Measurements from ENCODE around the gene BMP4.

Gene BMP4

DNA sequence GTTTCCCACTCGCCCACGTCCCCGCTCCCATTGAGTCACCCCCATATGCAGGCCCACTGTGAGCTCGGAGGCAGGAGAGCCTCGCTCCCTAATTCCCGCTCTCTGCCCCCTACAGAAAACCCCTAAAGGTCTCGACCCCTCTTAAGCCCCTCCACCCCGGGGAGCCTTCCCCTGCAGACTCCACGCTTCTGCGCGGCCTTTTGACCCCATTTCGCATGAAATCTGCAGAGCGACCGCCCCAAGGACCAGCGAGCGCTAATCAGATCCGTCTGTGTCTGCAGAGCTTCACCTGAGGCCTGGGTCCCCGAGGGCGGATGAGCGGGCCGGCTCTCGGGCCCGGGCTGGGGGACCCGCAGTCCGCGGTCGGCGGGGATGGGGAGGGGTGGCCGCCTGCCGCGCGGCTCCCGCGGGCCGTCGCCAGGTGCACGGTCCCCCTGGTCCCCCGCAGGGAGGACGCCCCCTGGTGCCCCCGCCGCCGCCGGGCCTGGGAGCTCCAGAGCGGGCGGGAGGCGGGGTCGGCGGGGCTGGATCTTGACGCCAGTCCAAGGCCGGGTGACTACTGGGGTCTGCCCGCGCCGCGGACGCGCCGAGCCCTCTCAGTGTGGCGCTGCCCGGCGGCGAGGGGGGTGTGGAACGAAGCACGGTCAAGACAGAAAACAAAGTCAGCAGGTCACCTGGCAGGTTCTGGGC, 10.1 kb downstream of the BMP4 start:
- DNase-seq (ENCODE audit: low read depth, low spot score), result no peak

DNA sequence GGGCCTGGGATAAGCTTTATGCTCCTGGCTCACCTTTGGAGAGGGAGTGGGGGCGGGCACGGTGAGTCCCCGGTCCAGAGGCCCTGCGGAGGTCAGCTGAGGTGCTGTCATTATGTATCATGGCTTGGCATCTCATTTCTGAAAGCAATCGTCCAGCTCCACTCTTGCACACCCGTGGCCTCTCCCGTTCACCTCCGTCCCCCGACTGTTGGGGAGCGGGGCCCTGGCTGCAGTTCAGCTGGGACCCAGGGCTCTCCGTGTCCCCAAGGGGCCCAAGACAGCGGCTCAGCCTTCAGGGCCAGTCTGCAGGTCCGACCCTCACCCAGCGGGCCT, 10.6 kb downstream of the BMP4 start:
- DNase-seq (ENCODE audit: low read depth, low spot score), result no peak

DNA sequence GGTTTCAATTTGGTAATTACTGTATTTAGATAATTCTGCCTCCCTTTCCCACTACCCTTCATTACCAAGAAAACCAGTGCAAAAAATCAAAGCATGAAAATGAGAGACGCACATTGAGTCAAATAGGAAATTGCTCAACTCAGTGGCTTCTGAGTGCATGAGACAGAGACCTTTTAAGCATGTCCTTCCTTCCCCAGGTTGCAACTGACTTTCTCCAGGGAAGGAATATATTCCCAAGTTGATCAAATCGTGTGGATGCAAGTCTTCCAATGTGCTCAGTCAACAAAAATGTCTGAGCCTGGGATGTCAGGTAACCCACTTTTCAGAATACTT, 12.9 kb downstream of the BMP4 start:
- DNase-seq (ENCODE audit: low read depth, low spot score), result no peak

DNA sequence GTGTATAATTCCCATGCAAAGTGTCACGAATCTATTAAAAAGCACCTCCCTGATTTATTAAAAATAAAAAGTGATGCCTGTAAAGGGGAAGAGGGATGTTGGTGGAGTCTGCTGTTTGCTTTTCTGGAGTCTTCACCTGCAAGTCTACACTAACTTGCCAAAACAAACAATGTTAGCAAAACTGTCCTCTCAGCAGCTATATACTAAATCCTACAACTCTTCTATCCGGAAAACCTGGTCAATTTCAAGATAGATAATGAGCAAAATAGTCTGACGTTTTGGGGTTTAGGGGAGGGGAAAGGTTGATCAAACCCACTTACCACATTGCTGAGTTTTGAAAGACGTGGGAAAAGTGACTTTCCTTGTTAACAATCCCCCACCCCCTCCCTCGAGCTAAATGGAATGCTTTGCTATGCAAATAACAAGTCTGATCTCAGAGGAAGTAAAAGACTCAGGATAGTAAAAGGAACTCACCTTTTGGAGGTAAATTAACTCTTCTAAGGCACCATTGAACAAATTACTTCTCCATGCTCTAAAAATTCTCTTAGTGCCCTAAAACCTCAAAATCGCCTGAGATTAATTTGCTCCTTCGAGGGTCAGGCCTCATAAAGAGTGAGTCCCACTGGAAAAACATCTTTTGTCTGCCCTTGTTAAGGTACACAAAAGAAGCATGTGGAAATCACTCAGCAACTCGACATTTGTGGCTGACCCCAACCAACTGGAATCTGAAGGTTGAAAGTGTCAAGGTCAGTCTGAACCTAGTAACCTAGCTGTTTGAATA, 13.5 kb downstream of the BMP4 start:
- no peak for DNase-seq (ENCODE audit: low read depth, low spot score)

DNA sequence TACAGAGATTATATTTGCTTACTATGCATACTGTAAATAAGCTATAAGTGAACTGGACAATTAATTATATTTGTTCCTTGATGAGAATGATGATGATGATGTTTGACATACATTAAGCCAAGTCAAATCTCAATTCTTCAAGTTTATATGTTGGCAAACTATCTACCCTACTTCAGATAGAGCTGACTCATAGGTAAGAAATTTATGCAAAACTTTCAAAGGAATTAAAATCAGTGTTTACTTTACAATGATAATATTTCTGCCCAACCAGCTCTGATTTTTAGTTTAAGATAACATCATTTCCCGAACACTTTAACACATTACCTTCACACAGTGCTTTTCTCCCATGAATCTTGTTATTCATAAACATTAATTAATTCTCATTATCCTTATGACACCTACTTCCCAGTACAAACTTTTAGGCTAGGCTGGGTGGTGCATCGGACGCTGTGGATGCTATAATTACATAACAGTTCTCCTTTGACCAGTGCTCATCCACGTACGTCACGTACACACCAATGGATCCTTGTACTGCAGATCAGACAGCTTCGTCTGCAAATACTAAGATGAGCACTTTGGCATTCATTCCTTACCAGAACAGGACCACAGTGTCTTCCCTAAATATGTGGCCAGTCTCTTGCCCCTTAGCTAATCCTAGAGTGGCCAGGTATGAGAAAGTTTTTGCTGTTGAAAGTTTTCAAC, 18.3 kb downstream of the BMP4 start:
- DNase-seq (ENCODE audit: low read depth, low spot score), result no peak

DNA sequence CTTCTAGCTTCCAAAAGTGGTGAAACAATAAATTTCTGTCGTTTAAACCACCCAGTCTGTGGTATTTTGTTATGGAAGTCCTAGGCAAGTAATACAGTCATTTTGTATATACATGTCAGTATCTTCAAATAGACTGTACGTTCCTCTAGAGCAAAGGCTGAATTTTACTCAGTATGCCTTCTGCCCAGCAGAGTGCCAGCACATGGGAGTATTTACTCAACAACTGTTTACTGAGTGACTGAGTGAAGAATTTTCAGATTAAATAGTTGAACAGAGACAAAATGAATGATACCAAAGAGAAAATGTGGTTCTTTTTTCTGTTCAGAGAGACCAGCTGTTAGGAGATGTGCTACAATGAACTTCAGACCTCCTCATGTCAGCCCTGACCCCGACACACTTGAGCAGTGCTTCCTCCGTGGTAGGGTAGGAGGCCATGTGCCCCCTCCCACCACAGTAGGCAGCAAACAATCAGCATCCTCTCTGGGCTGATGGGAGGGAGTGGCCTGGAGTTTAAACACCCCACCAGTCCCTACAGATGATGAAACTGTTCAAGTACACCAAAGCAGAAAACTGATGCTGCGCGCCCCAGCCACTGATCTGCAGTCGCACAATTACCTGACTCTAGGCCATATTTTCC, 21.7 kb downstream of the BMP4 start:
- no peak for DNase-seq (ENCODE audit: low read depth, low spot score)

DNA sequence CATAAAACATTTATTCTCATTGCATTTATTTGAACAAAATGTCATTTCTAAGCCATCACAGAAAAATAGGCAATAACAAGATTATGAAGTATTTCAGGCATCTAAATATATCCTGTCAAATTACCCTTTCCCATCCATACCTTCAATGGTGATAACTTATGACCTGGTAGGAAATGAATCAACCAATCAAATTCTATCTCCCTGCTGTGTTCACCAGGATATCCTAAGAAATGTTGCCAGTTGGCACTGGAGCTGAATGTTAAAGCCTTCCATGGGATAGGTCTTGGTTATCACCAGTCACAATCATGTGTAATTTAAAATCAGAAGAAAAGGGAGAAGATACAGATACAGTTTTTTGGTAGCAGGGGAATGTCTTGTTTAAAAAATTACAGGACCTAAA, 23.7 kb downstream of the BMP4 start:
- DNase-seq (ENCODE audit: low read depth, low spot score), result no peak

DNA sequence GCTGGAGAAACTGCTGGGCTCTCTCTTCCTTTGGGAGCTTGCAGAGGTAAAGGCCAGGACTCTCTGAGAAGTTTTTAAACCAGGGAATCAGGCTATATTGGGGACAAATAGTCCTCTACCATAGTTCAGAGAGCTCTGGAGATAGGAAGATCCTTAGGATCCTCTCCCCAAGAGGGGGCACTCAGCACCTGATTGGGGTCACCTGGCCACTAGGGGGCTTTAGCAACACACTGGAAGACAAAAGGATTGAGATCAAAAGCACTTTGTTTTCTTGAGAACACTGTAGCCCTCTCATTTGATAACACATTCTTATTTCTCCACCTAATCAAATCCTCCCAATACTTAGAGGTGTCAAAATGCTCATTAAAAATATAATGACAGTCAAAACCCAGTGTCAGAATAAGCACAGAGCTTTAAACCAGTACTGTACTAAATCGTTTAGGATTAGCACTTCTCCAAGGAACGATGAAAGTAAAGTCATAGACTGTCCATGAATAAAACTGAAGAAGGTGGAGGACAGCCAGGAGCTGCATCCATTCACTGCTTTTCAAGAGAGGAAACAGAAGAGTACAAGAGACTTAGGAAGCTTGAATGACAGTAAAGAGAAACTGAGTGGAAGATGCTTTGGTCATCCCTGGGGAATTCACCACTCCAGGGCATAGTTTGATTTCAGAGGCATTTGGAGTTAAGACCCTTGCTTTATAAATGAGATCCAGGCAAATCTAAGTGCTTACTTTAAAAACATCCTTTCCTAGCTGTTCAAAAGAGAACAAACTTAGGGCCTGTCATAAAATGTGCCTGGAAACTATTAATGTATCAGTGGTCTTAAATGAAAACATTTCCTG, 26.5 kb downstream of the BMP4 start:
- no peak for DNase-seq (ENCODE audit: low read depth, low spot score)

DNA sequence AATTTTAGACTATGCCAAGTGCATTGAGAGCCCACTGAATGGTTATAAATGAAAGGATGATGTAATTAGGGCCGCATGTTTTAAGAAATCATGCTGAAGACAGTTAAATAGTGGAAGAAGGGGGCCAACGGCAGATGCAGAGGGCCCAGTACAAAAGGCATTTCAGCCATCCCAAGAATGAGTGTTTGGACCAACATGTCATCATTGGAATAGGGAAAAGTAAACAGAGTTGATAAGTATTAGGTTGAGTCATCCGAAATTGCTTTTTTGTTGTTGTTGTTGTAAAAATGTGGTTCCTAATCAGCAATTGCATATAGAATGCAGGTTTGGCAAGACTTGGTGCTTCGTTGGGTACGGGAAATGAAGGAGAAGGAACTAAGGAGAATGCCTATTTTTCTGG, 29.5 kb downstream of the BMP4 start:
- no peak for DNase-seq (ENCODE audit: low read depth, low spot score)

DNA sequence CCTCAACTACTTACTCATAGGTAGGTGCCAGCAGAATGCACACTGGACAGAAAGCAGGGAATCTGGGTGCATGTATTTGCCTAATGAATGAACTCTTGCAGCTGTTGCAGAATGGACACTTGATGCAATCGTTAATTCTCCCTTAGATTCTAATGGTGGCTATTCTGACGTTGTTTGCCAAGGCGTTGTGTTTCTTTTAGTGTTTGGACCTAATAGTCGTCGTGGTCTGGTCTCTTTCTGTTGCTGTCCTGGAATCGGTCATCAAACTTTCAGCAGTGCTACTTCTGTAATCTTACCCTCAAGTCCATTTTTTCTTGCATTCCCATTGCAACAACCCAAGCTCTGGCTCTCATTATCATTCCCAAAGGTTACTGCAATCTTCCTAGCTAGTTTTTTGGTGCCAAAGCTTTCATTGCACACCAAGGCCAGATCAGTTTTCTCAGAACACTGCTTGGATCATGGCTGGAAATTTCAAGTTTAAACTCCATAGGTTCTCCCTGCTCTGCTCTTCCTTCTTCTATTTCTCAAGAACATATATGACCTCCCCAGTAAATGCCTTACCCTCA, 31.3 kb downstream of the BMP4 start:
- no peak for DNase-seq (ENCODE audit: low read depth, low spot score)

DNA sequence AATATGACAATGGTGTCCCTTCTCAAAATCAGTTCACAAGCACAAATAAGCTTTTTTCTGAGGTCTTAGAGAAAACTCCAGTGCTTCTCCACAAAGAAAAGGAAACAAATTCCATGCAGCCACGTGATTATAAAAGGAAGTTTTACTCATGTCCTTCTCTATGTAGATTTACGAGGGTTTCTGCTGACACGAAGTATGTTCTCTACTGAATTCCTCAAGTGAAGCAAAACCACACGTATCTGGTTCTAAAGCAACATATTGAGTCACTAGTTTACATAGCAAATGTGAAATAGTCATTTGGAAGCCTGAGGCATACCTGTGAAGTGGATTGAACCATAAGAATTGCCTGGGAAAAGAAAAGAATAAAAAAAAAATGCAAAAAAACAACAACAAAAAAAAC, 31.9 kb downstream of the BMP4 start:
- no peak for DNase-seq (ENCODE audit: low read depth, low spot score)

DNA sequence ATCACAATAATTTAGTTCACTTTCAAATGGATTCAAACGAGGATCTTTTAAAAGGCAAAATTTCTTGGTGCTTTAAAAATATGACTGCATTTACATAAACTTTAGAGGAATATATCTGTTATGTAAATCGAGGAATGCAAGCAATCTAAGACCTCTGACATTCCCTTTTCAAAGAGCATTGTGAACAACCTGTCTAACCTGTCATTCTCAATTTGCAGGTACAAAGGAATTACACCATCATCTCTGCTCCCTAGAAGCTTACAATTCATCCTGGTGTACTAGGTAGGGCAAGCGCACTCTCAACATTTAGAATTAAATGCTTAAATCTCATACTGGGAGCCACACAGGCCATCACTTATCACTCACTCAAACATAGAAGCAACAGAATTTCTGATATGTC, 35.6 kb downstream of the BMP4 start:
- DNase-seq (ENCODE audit: low read depth, low spot score), result no peak

DNA sequence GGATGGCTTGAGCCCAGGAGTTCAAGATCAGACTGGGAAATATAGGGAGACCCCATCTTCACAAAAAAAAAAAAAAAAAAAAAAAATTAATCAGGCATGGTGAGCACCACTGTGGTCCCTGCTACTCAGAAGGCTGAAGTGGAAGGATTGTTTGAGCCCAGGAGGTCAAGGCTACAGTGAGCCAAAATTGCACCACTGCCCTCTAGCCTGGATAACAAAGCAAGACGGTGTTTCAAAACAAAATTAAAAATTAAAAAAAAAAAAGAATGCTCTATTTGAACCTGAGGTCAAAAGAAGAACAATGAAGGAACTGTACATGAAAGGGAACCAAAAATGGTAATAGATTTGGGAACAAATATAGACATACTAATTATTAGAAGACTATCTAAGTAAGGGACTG, 40.4 kb downstream of the BMP4 start:
- DNase-seq (ENCODE audit: low read depth, low spot score), result no peak

DNA sequence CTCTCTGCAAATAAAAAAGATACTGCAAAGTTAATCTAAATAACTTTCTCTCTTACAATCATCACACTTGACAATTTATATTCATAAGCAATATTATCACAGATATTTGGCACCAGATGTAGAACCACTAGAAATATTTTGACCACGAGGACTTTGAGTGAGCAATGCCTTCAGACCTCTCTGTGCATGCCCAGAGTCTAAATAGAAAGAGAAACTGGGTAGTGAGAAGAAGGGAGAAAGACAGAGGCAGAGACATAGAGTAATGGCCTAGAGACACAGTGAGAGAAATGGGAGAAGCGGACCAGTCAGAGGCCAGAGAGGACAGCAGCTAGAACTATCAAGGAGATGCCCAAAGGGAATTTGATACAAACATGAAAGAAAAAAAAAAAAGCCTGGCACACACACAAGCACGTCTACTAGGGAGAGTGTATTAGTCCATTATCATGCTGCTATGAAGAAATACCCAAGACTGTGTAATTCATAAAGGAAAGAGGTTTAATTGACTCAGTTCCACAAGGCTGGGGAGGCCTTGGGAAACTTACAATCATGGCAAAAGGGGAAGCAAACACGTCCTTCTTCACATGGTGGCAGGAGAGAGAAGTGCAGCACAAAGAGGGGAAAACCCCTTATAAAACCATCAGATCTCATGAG, 41.1 kb downstream of the BMP4 start:
- no peak for DNase-seq (ENCODE audit: low read depth, low spot score)

DNA sequence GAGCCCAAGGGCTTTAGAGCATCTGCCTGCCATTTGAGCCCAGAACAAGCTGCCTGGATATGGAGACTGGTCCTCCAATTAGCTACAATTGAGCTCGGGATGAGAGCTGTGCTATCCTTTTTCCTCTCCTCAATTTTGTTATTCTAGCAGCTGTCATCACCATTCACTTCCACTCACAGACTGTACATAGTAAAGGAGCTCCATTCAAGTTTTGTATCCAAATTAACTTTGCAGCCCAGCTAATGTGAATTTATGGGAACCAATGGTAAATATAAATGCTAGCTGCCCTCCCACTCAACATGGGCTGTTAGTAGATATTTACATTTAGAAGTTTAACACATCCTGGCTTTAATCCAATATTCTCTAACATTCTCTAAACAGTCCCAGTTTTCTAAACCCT, 44.6 kb downstream of the BMP4 start:
- no peak for DNase-seq (ENCODE audit: low read depth, low spot score)

DNA sequence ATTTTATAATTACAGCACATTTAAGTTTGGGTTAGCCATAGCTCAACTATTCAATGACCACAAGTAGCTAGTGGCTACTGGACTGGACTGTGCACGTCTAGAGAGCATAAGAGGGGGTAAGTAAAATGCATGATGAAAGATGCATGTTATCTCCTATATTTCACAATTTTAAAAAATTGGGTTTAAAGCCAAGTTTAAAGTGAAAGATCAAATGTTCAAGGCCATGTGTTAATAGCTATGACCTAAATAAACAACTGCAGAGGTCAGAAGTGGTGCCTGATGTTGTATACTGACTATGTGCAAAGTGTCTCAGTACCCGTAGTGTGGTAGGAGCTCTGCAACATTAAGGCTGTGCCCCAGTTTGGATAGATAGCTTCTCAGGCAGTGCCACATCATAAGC, 48.2 kb downstream of the BMP4 start:
- DNase-seq (ENCODE audit: low read depth, low spot score), result no peak

DNA sequence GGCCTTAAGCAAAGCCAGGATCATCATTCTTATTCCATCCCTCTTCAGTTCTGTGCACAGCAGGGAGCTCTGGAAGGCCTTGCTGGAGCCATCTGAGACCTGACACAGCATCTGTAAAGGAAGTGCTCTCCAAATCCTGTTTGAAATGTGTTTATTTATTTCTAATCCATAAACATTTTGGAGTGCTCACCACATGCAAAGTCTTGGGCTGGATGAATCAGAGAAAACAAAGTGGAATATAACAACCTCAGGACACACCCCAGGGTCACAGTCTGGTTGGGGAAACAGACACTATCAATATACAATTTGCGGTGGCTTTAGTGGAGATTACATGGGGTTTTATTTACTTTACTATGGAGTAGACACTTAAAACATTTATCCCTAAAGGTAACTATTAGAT, 54.3 kb downstream of the BMP4 start:
- DNase-seq (ENCODE audit: low read depth, low spot score), result no peak

DNA sequence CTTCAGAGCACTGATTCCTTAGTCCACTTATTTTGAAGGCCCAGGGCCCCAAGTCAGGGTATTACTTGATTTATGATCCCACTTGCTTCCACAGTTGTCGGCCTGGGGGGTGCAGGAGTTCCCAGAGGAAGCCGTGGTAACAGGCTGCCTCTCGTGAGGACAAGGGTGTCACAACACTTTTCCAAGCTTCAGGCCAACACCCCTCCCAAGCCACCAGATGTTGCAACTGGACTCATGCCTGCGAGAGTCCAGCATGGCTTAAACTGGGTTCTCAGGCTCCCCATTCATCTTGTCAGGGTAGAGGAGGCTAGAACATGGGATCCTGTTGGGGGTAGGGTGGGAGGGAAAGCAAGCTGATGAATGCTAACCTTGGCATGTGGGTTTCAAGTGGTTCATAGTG, 56.1 kb downstream of the BMP4 start:
- DNase-seq (ENCODE audit: low read depth, low spot score), result no peak
